Epithelial cell of proximal tubule (primary cell): ENCODE data around the gene TXLNB. TPM values are rescaled to one million over a fixed set of nuclear protein-coding genes. Genes with fewer than 3 reads are reported as not detected.

ENCODE experiments used
- DNase-seq: peaks from one replicate; pipeline ENCODE4 v3.0.0-alpha.2; 2011; ENCODE audit warnings: low read depth
- H3K4me3 ChIP-seq: 2 replicates; pipeline ENCODE4 v1.5.1; 2011; ENCODE audit warnings: low read depth, mild to moderate bottlenecking, low read length
- CTCF ChIP-seq: conservative IDR thresholded peaks from 2 replicates; pipeline ENCODE4 v1.5.1; 2012; ENCODE audit warnings: low read depth, mild to moderate bottlenecking, low read length
- total RNA-seq: library from RNA; depleted of rRNA; stranded (reverse); fragments of >200 nt; gene quantifications from 2 replicates; pipeline ENCODE4 v1.2.3, GENCODE V29; 2015

TXLNB gene
- total RNA-seq, 1 donor from 2014 or later = not detected

- H3K4me3 ChIP-seq = no peak overlapping the region
- no peak for DNase-seq
- no peak for TF ChIP-seq CTCF
These were observed 33.9 kb upstream of the TXLNB start for GRCh38 chr6:139325686-139326085.

- no peak for TF ChIP-seq CTCF
- no peak overlapping the region for H3K4me3 ChIP-seq
- no peak for DNase-seq
These were observed 33.3 kb upstream of the TXLNB start for GRCh38 chr6:139325125-139325524.

GRCh38 chr6:139324301-139324555 lies 32.4 kb upstream of the TXLNB start:
- DNase-seq = no peak
- TF ChIP-seq CTCF = no peak
- no peak overlapping the region for H3K4me3 ChIP-seq

GRCh38 chr6:139323511-139324300 lies 31.9 kb upstream of the TXLNB start:
- no peak for DNase-seq
- peak overlapping the region; percentile 30 for H3K4me3 ChIP-seq
- TF ChIP-seq CTCF = no peak

- H3K4me3 ChIP-seq = no peak overlapping the region
- no peak for TF ChIP-seq CTCF
- DNase-seq = no peak
These were observed 28.3 kb upstream of the TXLNB start for GRCh38 chr6:139320081-139320480.

GRCh38 chr6:139316622-139317317 lies 25.0 kb upstream of the TXLNB start:
- TF ChIP-seq CTCF = no peak
- H3K4me3 ChIP-seq = no peak overlapping the region
- no peak for DNase-seq
